HG03108 (cell line): ENCODE data around the gene SRSF1.
A peak's percentile ranks its signal among the peaks of the same experiment; 100 is the strongest.

Source experiments
- ATAC-seq: cut with Tn5 transposase; IDR thresholded peaks from one replicate; pipeline ENCODE4 v1.9.1; 2021; ENCODE audit warnings: moderate library complexity; ENCODE audit not compliant: unreplicated experiment

SRSF1 gene

DNA sequence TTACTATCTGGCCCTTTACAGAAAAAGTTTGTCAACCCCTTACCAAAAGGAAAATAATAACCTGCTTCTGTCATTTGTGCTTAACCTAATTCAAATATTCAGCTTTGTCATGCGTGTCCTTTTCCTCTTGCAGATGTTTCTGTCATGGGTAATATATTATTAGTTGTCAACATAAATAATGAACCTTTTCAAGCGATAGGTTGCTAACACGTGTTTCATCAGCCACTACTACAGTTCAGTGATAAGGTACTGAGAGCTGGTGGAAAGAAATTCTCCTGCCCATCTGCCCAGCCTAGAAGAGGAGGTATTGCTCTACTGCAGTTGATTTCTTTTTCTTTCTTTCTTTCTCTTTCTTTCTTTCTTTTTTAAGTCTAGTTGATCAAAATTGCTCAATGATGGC, 12.0 kb upstream of the SRSF1 start:
- no peak for ATAC-seq

DNA sequence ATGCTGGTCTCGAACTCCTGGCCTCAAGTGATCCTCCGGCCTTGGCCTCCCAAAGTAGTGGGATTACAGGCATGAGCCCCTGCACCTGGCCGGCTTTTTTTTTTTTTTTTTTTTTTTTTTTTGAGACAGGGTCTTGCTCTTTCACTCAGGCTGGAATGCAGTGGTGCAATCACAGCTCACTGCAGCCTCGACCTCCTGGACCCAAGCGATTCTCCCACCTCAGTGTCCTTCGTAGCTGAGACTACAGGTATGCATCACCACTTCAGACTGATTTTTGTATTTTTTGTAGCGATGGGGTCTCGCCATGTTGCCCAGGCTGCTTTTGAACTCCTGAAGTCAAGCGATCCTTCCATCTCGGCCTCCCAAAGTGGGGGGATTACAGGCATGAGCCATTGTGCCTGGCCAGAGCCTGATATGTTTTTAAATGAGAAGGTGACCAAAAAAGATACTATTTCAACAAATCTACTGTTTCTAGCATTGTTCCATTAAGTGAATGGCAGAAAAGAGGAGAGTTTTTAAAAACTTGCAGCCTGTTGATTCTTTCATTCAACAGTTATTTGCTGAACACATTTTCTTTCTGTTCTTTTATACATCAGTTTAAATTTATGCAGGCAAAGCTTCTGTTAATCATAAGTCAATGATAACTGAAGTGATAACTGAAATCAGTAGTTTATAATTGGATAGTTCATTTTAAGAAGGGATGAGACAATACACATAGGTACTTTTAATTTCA, 3.2 kb upstream of the SRSF1 start:
- no peak for ATAC-seq

DNA sequence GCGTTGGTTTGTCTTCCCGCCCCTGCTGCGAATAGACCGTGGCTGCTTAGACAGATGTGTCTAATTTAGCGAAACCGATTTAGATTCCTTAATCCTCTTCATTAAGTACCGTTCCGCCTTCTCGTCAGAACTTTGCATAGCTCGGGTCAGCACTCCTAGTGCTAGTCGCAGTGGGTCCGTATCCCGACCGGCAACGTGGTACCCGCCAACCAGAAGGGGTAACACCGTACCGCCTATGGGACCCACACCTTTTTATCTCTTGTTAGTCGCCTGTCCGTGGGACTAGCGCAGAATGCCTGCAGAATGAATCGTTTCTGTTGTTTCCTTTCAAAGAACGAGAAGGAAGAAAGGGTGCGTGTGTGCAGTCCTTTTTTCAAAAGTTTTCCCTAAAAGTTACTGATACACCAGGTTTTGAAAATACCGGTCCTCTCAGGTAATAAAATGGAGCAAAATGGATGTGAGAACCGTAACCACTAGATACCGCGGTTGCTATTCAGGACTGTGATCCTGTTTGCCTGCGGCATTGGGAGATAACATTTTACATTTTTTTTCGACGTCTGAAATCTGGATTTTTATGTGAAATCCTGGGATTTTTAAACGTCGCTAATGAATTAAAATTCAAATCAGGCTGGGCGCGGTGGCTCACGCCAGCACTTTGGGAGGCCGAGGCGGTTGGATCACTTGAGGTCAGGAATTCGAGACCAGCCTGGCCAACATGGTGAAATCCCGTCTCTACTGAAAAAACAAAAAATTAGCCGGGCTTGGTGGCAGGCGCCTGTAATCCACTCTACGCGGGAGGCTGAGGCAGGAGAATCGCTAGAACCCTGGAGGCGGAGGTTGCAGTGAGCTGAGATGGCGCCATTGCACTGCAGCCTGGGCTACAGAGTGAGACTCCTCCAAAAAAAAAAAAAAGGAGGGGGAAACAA, 998 bp upstream of the SRSF1 start:
- ATAC-seq = peak; percentile 24

GRCh38 chr17:58006560-58006923, 504 bp downstream of the SRSF1 start:
- ATAC-seq = no peak

DNA sequence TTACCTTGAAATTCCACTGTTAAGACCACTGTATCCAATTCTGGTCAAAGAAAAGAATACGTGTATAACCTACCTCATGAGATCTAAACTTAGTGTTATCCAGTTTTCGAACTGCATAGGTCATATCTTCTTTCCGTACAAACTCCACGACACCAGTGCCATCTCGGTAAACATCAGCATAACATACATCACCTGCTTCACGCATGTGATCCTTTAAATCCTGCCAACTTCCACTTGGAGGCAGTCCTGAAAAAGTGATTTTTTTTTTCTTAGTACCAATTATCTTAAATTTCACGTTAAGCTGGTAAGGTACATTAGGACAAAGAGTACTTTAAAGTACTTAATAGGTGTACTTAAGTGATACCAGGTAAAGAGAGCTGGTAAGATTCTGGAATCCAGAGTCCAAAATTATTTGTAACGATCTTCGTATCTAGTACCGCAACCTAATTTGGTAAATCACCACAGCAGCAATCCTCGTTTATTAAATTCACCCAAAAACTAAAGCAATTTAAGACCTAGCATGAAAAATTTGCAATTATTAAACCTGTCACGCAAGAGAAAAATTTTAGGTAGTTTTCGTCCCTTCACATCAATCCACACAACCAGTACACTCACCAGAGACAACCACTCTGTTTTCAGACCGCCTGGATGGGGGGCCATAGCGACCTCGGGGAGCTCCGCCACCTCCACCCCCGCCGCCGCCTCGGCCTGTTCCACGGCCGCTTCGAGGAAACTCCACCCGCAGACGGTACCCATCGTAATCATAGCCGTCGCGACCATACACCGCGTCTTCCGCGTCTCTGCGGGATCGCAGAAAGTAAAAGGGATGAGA, 1.1 kb downstream of the SRSF1 start:
- ATAC-seq = no peak

DNA sequence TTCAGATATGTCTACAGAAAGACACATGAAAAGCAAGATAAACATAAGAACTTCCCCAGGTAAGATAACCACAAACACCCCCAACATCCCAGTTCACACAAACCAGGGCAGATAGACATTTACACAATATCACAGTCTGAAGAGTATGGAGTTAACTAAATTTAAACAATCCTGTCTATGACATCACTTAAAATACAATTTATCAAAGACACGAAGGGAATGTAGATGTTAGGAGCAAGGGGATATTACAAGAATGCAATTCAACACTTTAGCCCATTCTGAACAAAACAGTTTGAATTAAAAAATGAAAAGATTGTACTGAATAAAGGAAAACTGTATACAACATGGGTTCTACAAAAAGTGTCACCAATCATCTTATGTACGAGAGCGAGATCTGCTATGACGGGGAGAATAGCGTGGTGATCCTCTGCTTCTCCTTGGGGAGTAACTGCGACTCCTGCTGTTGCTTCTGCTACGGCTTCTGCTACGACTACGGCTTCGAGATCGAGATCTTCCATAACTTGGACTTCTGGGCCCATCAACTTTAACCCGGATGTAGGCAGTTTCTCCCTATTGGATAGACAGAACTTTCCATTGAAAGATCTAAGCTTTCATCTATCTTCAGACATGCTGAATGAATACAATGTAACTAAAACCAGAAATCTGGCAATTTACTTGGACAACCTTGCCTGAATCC, 1.9 kb downstream of the SRSF1 start:
- ATAC-seq = no peak

GRCh38 chr17:58004060-58004459, 3.0 kb downstream of the SRSF1 start:
- no peak for ATAC-seq

- no peak for ATAC-seq
Measured at GRCh38 chr17:58002973-58003372, 4.1 kb downstream of the SRSF1 start.

DNA sequence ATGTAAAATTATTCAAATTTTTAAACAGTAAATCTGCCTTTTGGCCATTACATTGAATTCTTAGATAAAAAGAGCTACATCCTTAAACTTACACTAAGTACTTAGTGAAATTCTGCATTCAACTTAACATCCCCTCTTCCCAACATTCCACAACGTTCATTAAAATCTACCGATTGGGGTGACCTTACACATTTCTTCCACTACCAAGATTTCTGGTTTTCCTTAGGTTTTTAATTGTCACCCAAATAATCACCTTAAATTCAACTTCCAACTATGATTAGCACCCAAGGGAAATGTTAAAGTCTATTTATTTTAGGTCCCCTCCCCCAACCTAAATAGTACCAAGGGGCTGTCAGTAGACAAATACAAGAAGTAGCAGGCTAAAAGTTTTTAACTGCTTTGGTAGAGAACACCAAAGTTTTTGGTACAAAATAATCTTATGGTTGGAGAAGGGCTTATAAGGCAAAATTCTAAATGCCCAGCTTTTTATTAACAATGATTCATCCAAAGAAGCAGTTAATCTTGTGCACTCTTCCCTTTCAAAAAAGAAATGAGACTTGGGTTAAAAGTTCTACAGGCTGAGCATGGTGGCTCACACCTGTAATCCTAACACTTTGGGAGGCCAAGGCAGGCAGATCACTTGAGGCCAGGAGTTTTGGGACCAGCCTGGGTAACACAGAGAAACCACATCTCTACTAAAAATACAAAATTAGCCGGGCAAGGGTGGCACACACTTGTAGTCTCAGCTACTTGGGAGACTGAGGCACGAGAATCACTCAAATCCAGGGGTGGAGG, 4.7 kb downstream of the SRSF1 start:
- ATAC-seq = no peak

DNA sequence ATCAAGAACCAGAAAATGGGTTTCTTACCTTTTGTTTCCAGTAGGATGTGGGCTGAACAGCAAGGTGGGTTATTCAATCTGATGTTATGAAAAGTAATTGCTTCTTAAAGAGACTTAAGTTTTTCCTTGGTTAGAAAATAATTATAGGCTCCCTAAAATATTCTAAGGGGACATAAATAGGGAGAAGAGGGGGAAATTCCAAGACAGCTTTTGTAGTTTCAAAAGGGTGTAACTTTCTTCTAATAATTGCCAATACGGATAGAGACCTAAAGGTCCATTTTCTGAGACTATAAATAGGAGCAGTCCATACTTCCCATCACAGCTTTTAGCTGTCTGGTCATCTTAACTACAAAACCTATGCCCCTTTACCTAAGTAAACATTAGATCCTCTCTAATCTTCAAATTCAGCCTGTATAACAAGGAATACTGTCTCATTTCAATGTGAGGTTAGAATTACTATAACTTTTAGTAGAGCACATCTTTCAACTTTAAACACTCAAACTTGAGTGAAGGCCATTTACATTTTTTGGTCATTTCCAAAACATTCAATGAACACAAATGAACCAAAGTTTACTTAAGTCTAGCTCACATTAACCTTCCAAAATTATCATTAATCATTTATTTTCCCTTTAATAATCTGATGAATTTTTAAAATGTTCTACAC, 5.5 kb downstream of the SRSF1 start:
- no peak for ATAC-seq

GRCh38 chr17:57999496-58000017, 7.5 kb downstream of the SRSF1 start:
- ATAC-seq = no peak

DNA sequence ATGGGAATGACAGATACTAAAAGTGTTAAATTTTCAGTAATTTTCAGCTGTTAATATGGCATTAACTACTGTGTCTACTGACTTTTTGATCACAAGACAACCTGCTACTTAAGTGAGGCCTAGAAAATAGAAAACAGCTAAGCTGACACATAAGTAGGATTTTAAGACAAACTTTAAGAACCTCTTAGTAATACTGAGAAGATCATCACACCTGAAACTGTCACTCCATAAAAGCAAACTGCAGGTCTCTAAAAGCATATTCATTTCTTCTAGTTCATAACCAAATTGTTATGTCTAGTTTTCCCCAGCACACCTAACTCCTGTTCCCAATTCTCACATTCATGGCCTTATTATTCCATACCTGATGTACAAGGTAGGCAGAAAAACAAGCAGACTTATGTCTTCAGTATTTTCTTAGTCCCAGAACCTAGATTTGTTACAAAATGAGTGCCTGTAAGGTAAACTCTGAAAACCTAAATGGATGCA, 8.0 kb downstream of the SRSF1 start:
- ATAC-seq = no peak

GRCh38 chr17:57997085-57997809, 9.8 kb downstream of the SRSF1 start:
- ATAC-seq = no peak

- no peak for ATAC-seq
Measured at GRCh38 chr17:57995076-57995956, 11.7 kb downstream of the SRSF1 start.

GRCh38 chr17:57994436-57994835, 12.6 kb downstream of the SRSF1 start:
- ATAC-seq = no peak

GRCh38 chr17:57993471-57994365, 13.3 kb downstream of the SRSF1 start:
- ATAC-seq = no peak
